DND-41 (cell line): ENCODE data around the gene CAPS2.

ENCODE experiments used
- ATAC-seq: fragments of 200-7000 bp; cut with Tn5 transposase; 3 replicates; pipeline ENCODE4 v1.9.1; 2021; ENCODE audit warnings: low read depth; ENCODE audit not compliant: insufficient read depth
- DNase-seq: peaks from one replicate; pipeline ENCODE4 v3.0.0-alpha.2; 2020
- H2AFZ ChIP-seq: 2 replicates; pipeline ENCODE4 v1.6.0; 2012; ENCODE audit warnings: low read depth, low read length
- H3K27ac ChIP-seq: 2 replicates; pipeline ENCODE4 v1.5.1; 2012; ENCODE audit warnings: low read length, inconsistent platforms
- H3K27me3 ChIP-seq: fragments of 200-600 bp; sonication (generic); 2 replicates; pipeline ENCODE4 v1.6.0; 2012; ENCODE audit warnings: low read length, mild to moderate bottlenecking, inconsistent platforms; ENCODE audit not compliant: insufficient read depth, poor library complexity
- H3K36me3 ChIP-seq: 2 replicates; pipeline ENCODE4 v1.5.1; 2012; ENCODE audit warnings: low read length, inconsistent platforms; ENCODE audit not compliant: insufficient read depth
- H3K4me1 ChIP-seq: 2 replicates; pipeline ENCODE4 v1.5.1; 2012; ENCODE audit warnings: mild to moderate bottlenecking, low read length; ENCODE audit not compliant: insufficient read depth
- H3K4me2 ChIP-seq: 2 replicates; pipeline ENCODE4 v1.6.0; 2012; ENCODE audit warnings: mild to moderate bottlenecking, moderate library complexity, low read length, inconsistent platforms; ENCODE audit not compliant: insufficient read depth
- H3K4me3 ChIP-seq, 2 experiments: fragments of 200-600 bp in 1 of 2; shearing (Covaris generic) in 1 of 2; 2 replicates each; pipeline ENCODE4 v1.5.1; 2012 to 2016; ENCODE audit warnings: inconsistent platforms in 2 of 2, low read length in 2 of 2, mild to moderate bottlenecking in 2 of 2, low read depth in 1 of 2, moderate library complexity in 1 of 2
- H3K79me2 ChIP-seq: 2 replicates; pipeline ENCODE4 v1.6.0; 2012; ENCODE audit warnings: low read length, inconsistent platforms; ENCODE audit not compliant: insufficient read depth
- H3K9ac ChIP-seq: 2 replicates; pipeline ENCODE4 v1.6.0; 2012; ENCODE audit warnings: low read depth, mild to moderate bottlenecking, inconsistent platforms, low read length, moderate library complexity
- H3K9me3 ChIP-seq: 2 replicates; pipeline ENCODE4 v1.5.1; 2012; ENCODE audit warnings: low read length, moderate library complexity, mild to moderate bottlenecking, inconsistent platforms; ENCODE audit not compliant: insufficient read depth, severe bottlenecking
- H4K20me1 ChIP-seq: 2 replicates; pipeline ENCODE4 v1.6.0; 2012; ENCODE audit warnings: low read length; ENCODE audit not compliant: insufficient read depth
- EZH2 ChIP-seq: IDR thresholded peaks from 3 replicates; pipeline ENCODE4 v1.6.1; 2012; ENCODE audit warnings: borderline replicate concordance, low read depth, mild to moderate bottlenecking, moderate library complexity, low read length, inconsistent platforms; ENCODE audit not compliant: severe bottlenecking
- TF ChIP-seq, protein P1 (sequence below): IDR thresholded peaks from 2 replicates; pipeline ENCODE4 v1.5.1; 2012; ENCODE audit warnings: borderline replicate concordance, low read length, moderate library complexity, mild to moderate bottlenecking; ENCODE audit not compliant: poor library complexity, severe bottlenecking; ENCODE audit errors: extremely low read depth

Gene CAPS2

DNA sequence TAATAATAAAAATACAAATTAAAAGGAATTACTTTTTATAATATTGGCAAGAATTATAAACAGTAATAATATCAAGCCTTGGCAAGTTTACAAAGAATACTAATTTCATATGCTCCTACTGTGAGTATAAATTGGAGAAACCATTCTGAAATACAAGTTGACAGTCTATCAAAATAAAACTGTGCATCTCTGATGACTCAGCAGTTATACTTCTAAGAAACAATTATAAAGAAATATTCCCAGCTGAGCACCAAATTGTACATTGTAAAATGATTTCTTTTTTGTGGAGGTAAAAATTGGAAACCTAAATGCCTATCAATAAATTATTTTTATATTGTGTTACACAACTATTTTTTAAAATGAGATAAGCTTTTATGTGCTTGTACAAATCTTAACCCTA lies 85.0 kb downstream of the CAPS2 start:
- H3K36me3 ChIP-seq = no peaks in the 10 kb centered on the region
- no peak overlapping the region for H3K4me3 ChIP-seq
- no peak overlapping the region for H3K4me2 ChIP-seq
- H2AFZ ChIP-seq = no peak overlapping the region
- DNase-seq (no peak), ATAC-seq (no peak)
- no peaks in the 10 kb centered on the region for H4K20me1 ChIP-seq
- no peaks in the 10 kb centered on the region for H3K79me2 ChIP-seq
- no peak for TF ChIP-seq EZH2
- TF ChIP-seq, protein P1, sequence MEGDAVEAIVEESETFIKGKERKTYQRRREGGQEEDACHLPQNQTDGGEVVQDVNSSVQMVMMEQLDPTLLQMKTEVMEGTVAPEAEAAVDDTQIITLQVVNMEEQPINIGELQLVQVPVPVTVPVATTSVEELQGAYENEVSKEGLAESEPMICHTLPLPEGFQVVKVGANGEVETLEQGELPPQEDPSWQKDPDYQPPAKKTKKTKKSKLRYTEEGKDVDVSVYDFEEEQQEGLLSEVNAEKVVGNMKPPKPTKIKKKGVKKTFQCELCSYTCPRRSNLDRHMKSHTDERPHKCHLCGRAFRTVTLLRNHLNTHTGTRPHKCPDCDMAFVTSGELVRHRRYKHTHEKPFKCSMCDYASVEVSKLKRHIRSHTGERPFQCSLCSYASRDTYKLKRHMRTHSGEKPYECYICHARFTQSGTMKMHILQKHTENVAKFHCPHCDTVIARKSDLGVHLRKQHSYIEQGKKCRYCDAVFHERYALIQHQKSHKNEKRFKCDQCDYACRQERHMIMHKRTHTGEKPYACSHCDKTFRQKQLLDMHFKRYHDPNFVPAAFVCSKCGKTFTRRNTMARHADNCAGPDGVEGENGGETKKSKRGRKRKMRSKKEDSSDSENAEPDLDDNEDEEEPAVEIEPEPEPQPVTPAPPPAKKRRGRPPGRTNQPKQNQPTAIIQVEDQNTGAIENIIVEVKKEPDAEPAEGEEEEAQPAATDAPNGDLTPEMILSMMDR = no peak
- H3K27me3 ChIP-seq = no peaks in the 10 kb centered on the region
- H3K9ac ChIP-seq = no peak overlapping the region
- H3K27ac ChIP-seq = no peak overlapping the region
- no peaks in the 10 kb centered on the region for H3K4me1 ChIP-seq
- H3K9me3 ChIP-seq = no peaks in the 10 kb centered on the region

GRCh38 chr12:75239987-75240386 lies 90.1 kb downstream of the CAPS2 start:
- Histone ChIP-seq H4K20me1 (no peaks in the 10 kb centered on the region), H3K36me3 (no peaks in the 10 kb centered on the region), H3K4me2 (no peak overlapping the region), H3K9me3 (no peaks in the 10 kb centered on the region), H3K4me1 (no peaks in the 10 kb centered on the region), H3K27me3 (no peaks in the 10 kb centered on the region), H3K9ac (no peak overlapping the region), H3K27ac (no peak overlapping the region), H3K4me3 (no peak overlapping the region), H3K79me2 (no peaks in the 10 kb centered on the region), H2AFZ (no peak overlapping the region)
- no peak for DNase-seq
- ATAC-seq = no peak
- TF ChIP-seq, protein P1 = no peak
- TF ChIP-seq EZH2 = no peak

DNA sequence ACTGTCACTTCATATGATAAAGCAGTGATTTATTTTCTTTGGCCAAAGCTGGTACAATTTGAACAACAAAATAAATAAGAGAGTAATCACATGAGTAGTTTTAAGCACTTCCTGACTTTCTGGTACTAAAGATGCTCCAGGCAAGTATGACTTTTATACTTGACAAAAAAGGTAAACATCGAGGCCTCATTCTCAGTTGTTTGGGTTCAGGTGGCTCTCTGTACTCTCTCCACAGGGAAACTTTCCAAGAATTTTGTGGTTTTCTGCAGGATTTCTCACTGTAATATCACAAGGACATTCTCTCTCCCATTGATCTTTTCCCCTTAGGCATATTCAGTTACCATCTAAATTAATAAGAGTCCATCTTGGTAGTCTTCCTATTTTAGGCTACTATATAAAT lies 93.9 kb downstream of the CAPS2 start:
- no peak overlapping the region for H3K4me2 ChIP-seq
- no peak for TF ChIP-seq EZH2
- TF ChIP-seq, protein P1 = no peak
- H3K4me1 ChIP-seq = no peaks in the 10 kb centered on the region
- no peak overlapping the region for H2AFZ ChIP-seq
- no peaks in the 10 kb centered on the region for H3K36me3 ChIP-seq
- H3K27me3 ChIP-seq = no peaks in the 10 kb centered on the region
- ATAC-seq (no peak), DNase-seq (no peak)
- no peaks in the 10 kb centered on the region for H3K9me3 ChIP-seq
- H3K27ac ChIP-seq = no peak overlapping the region
- H3K79me2 ChIP-seq = no peaks in the 10 kb centered on the region
- H3K9ac ChIP-seq = no peak overlapping the region
- H4K20me1 ChIP-seq = no peaks in the 10 kb centered on the region
- H3K4me3 ChIP-seq = no peak overlapping the region

DNA sequence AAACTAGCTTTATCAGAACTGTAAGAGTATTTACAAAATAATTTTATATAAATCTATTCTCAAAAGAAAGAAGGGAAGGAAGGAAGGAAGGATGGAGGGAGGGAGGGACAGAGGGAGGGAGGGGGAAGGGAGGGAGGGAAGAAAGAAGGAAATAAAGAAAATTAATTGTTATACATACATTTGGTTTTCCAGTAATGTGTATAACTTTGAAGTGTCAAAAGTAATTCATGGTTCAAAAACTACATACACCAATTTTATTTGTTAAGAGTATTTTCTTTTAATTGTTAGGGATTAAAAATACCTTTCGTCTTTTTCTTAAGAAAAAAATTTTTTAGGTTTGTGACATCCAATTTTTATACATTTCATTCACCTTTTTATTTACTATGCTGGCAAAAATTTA lies 103.0 kb downstream of the CAPS2 start:
- no peak for ATAC-seq
- TF ChIP-seq, protein P1 = no peak
- H3K27me3 ChIP-seq = no peaks in the 10 kb centered on the region
- H3K9ac ChIP-seq = no peak overlapping the region
- H3K4me3 ChIP-seq = no peak overlapping the region
- DNase-seq = no peak
- no peaks in the 10 kb centered on the region for H4K20me1 ChIP-seq
- no peaks in the 10 kb centered on the region for H3K36me3 ChIP-seq
- no peaks in the 10 kb centered on the region for H3K9me3 ChIP-seq
- no peak overlapping the region for H3K27ac ChIP-seq
- H3K79me2 ChIP-seq = no peaks in the 10 kb centered on the region
- H3K4me2 ChIP-seq = no peak overlapping the region
- no peaks in the 10 kb centered on the region for H3K4me1 ChIP-seq
- no peak overlapping the region for H2AFZ ChIP-seq
